ENCODE results near the gene CD151. TPM values are rescaled to one million over a fixed set of nuclear protein-coding genes. Genes with fewer than 3 reads are reported as not detected.
A peak's percentile ranks its signal among the peaks of the same experiment; 100 is the strongest.

The CD151 gene
- total and polyA plus RNA-seq, 4 donors = 31.6 to 264 (median 124) TPM

DNA sequence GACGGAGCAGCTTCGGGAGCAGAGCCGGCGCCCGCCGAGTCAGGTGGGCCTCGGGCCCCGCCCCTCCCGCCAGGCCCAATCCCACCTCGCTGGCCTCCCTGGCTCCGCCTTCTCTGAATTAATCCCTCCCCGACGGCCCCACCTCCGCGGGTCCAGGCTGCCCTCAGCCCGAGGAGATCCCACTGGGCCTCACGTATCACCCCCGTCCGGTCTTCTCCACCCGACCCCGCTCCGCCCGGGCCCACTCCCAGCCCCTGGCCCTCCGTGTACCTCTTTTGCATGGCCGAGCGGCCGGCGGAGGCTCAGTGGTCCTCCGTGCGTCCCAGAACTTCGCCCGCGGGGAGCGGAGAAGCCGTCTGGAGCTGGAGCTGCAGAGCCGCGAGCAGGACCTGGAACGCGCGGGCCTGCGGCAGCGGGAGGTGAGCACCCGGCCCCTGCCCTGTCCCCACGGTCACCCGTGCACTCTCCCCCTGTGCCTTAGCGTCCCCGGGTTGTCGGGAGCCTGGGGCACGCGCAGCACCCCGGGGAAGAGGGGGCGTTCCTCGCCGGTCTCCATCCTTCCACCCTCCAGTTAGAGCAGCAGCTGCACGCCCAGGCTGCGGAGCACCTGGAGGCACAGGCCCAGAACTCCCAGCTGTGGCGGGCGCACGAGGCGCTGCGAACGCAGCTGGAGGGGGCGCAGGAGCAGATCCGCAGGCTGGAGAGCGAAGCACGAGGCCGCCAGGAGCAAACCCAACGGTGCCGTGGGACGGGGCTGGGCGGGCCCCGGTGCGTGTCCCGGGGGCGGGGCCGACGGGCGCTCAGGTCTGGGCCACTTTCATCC, 2.2 kb upstream of the CD151 start:
- Histone ChIP-seq H3K27me3 (ENCODE audit: control insufficient read depth in 4 of 4, insufficient read depth in 4 of 4, low read length in 3 of 4) (no peaks in the 10 kb centered on the region), H3K36me3 (ENCODE audit: control insufficient read depth in 4 of 4, insufficient read depth in 3 of 4, low read depth in 1 of 4, low read length in 3 of 4) (no peaks in the 10 kb centered on the region), H3K9ac (ENCODE audit: low read depth in 1 of 2, low read length in 2 of 2) (no peak overlapping the region), H3K9me3 (ENCODE audit: control insufficient read depth in 4 of 4, low read length in 3 of 4) (no peaks in the 10 kb centered on the region), H3K27ac (ENCODE audit: low read depth in 1 of 2, low read length in 2 of 2) (no peak overlapping the region), H3K4me1 (ENCODE audit: control insufficient read depth in 4 of 4, insufficient read depth in 4 of 4, low read length in 3 of 4) (peaks cover 48 to 89% (median 69%) of the 10 kb centered on the region in 4 donors), H3K4me3 (ENCODE audit: low read depth in 1 of 3, low read length in 3 of 3) (peak overlapping the region in 1 of 3 donors; percentile 37)
- TF ChIP-seq EGR1 (IDR thresholded peaks at IDR 0.05; ENCODE audit: low read depth in 2 of 2) (no peak), ATF3 (IDR thresholded peaks at IDR 0.05) (no peak), TAF1 (conservative IDR thresholded peaks at IDR 0.05) (no peak)
- peak; percentile 61 for DNase-seq (ENCODE audit: low spot score)
- WGBS = 4% methylated on average over 78 of the region's 78 CpGs

GRCh38 chr11:831118-831864, 1.5 kb upstream of the CD151 start:
- no peaks in the 10 kb centered on the region for H3K36me3 ChIP-seq (ENCODE audit: control insufficient read depth in 4 of 4, insufficient read depth in 3 of 4, low read depth in 1 of 4, low read length in 3 of 4)
- H3K4me1 ChIP-seq (ENCODE audit: control insufficient read depth in 4 of 4, insufficient read depth in 4 of 4, low read length in 3 of 4) = peaks cover 41 to 81% (median 62%) of the 10 kb centered on the region in 4 donors
- no peaks in the 10 kb centered on the region for H3K9me3 ChIP-seq (ENCODE audit: control insufficient read depth in 4 of 4, low read length in 3 of 4)
- no peak overlapping the region for H3K27ac ChIP-seq (ENCODE audit: low read depth in 1 of 2, low read length in 2 of 2)
- DNase-seq (ENCODE audit: low spot score) = no peak
- 61% methylated on average over 31 of the region's 31 CpGs for WGBS
- no peak overlapping the region for H3K9ac ChIP-seq (ENCODE audit: low read depth in 1 of 2, low read length in 2 of 2)
- TF ChIP-seq MAX (IDR thresholded peaks at IDR 0.05) = no peak
- no peak for TF ChIP-seq JUND (IDR thresholded peaks at IDR 0.05)
- no peak for TF ChIP-seq GABPA (IDR thresholded peaks at IDR 0.05 in 1 of 2, conservative IDR thresholded peaks at IDR 0.05 in 1 of 2)
- TF ChIP-seq CTCF (IDR thresholded peaks at IDR 0.05; ENCODE audit: low read depth, low read length, missing input control) = no peak
- TF ChIP-seq YY1 (IDR thresholded peaks at IDR 0.05) = no peak
- TF ChIP-seq FOXA2 (IDR thresholded peaks at IDR 0.05) = no peak
- TF ChIP-seq HNF4G (IDR thresholded peaks at IDR 0.05) = no peak
- no peak for TF ChIP-seq NR2F2 (IDR thresholded peaks at IDR 0.05)
- TF ChIP-seq, protein P1, sequence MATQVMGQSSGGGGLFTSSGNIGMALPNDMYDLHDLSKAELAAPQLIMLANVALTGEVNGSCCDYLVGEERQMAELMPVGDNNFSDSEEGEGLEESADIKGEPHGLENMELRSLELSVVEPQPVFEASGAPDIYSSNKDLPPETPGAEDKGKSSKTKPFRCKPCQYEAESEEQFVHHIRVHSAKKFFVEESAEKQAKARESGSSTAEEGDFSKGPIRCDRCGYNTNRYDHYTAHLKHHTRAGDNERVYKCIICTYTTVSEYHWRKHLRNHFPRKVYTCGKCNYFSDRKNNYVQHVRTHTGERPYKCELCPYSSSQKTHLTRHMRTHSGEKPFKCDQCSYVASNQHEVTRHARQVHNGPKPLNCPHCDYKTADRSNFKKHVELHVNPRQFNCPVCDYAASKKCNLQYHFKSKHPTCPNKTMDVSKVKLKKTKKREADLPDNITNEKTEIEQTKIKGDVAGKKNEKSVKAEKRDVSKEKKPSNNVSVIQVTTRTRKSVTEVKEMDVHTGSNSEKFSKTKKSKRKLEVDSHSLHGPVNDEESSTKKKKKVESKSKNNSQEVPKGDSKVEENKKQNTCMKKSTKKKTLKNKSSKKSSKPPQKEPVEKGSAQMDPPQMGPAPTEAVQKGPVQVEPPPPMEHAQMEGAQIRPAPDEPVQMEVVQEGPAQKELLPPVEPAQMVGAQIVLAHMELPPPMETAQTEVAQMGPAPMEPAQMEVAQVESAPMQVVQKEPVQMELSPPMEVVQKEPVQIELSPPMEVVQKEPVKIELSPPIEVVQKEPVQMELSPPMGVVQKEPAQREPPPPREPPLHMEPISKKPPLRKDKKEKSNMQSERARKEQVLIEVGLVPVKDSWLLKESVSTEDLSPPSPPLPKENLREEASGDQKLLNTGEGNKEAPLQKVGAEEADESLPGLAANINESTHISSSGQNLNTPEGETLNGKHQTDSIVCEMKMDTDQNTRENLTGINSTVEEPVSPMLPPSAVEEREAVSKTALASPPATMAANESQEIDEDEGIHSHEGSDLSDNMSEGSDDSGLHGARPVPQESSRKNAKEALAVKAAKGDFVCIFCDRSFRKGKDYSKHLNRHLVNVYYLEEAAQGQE (IDR thresholded peaks at IDR 0.05) = no peak
- TF ChIP-seq EGR1 (IDR thresholded peaks at IDR 0.05; ENCODE audit: low read depth in 2 of 2) = no peak
- TF ChIP-seq HNF4A (conservative IDR thresholded peaks at IDR 0.05) = no peak
- TF ChIP-seq TAF1 (conservative IDR thresholded peaks at IDR 0.05) = no peak
- no peaks in the 10 kb centered on the region for H3K27me3 ChIP-seq (ENCODE audit: control insufficient read depth in 4 of 4, insufficient read depth in 4 of 4, low read length in 3 of 4)
- H3K4me3 ChIP-seq (ENCODE audit: low read depth in 1 of 3, low read length in 3 of 3) = no peak overlapping the region

Data from liver (tissue), 9 donors.